ENCODE data around the gene SF3A2. TPM values are rescaled to one million over a fixed set of nuclear protein-coding genes. Genes with fewer than 3 reads are reported as not detected.

The SF3A2 gene
- total RNA-seq, 2 donors from 2014 or later, result 15.5 to 30.1 TPM

DNA sequence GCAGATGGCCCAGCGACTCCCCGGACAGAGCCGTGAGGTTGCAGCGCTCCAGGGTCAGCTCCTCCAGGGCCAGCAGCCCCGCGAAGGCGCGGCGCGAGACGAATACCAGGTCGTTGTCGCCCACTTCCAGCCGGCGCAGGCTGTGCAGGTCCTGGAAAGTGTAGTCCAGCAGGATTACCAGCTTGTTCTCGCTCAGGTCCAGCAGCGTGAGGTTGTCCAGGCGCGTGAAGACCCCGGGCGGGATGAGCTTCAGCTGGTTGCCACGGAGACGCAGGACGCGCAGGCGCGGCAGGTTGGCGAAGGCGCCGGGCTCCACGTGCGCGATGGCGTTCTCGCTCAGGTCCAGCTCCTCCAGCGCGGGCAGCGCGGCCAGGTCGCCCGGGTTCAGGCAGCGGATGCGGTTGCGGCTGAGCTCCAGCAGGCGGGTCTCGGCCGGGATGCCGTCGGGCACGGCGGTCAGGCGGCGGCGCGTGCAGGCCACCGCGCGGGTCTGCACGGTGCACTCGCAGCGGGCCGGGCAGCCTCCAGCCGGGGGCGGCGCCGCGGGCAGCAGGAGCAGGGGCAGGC is 54.6 kb downstream of the SF3A2 start:
- peaks cover 5 to 39% of the 10 kb centered on the region in 2 donors for H3K27me3 ChIP-seq
- no peak overlapping the region for H3K4me3 ChIP-seq
- H3K9me3 ChIP-seq, result no peaks in the 10 kb centered on the region
- intact Hi-C loops (cut with DNase I), result no loop called here
- peaks cover 26% of the 10 kb centered on the region for H3K4me1 ChIP-seq
- 14% methylated on average over 61 of the region's 67 CpGs; no CpG with 5 or more reads in 1 of the 2 donors for WGBS, 2 donors
- no peaks in the 10 kb centered on the region for H3K36me3 ChIP-seq (replicated peaks in 1 of 2; ENCODE audit: insufficient read depth in 1 of 2, low read depth in 2 of 2)
- no peak overlapping the region for H3K27ac ChIP-seq
- TF ChIP-seq CTCF (IDR thresholded peaks at IDR 0.05) (no peak), POLR2A (IDR thresholded peaks at IDR 0.05) (no peak)
- no peak for DNase-seq
- ATAC-seq, result no peak

GRCh38 chr19:2294687-2295335 is 58.2 kb downstream of the SF3A2 start:
- TF ChIP-seq CTCF (IDR thresholded peaks at IDR 0.05) (no peak), POLR2A (IDR thresholded peaks at IDR 0.05) (no peak)
- H3K9me3 ChIP-seq, result no peaks in the 10 kb centered on the region
- H3K4me1 ChIP-seq, result peaks cover 20% of the 10 kb centered on the region
- ATAC-seq (peak; percentile 15), DNase-seq (no peak)
- H3K36me3 ChIP-seq (replicated peaks in 1 of 2; ENCODE audit: insufficient read depth in 1 of 2, low read depth in 2 of 2), result no peaks in the 10 kb centered on the region
- H3K4me3 ChIP-seq, result no peak overlapping the region
- H3K27ac ChIP-seq, result no peak overlapping the region
- H3K27me3 ChIP-seq, result peaks cover 5 to 26% of the 10 kb centered on the region in 2 donors
- intact Hi-C loops (cut with DNase I), result no loop called here
- WGBS, 2 donors, result 37% methylated on average over 18 to 26 of the region's 26 CpGs

DNA sequence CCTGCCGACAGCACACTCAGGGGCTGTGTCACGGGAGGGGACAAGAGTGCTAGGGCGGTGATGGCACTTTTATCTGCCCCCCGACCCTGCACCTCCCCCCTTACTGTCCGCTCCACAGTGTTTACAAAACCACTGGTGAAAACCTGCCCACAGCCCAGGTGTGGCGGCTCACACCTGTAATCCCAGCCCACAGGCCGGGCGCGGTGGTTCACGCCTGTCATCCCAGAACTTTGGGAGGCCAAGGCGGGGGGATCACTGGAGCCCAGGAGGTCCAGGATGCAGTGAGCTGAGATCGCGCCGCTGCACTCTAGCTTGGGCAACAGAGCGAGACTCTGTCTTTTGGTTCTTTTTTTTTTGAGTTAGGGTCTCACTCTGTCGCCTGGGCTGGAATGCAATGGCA is 59.5 kb downstream of the SF3A2 start:
- intact Hi-C loops (cut with DNase I), result no loop called here
- TF ChIP-seq CTCF (IDR thresholded peaks at IDR 0.05) (no peak), POLR2A (IDR thresholded peaks at IDR 0.05) (no peak)
- WGBS, 2 donors, result 78 to 84% methylated on average over 8 to 16 of the region's 16 CpGs
- Histone ChIP-seq H3K9me3 (no peaks in the 10 kb centered on the region), H3K36me3 (replicated peaks in 1 of 2; ENCODE audit: insufficient read depth in 1 of 2, low read depth in 2 of 2) (no peaks in the 10 kb centered on the region), H3K4me3 (no peak overlapping the region), H3K4me1 (peaks cover 7% of the 10 kb centered on the region), H3K27me3 (peaks cover 4 to 14% of the 10 kb centered on the region in 2 donors), H3K27ac (no peak overlapping the region)
- DNase-seq, result no peak
- ATAC-seq, result no peak

MicroRNAs within 50 kb of the gene (microRNA counts, 767-probe panel; counts per million panel counts)
- 0 to 736 counts per million in 2 donors for microRNA hsa-miR-1227

Small RNA genes within 50 kb of the gene (microRNA-seq; reads per million reads assigned to microRNA genes)
- 1.4 to 3.1 reads per million in 2 donors for gene MIR1227 (ENCODE audit: borderline number of aligned reads in 2 of 2, borderline replicate concordance in 2 of 2)
- gene MIR4321 (ENCODE audit: borderline number of aligned reads in 2 of 2, borderline replicate concordance in 2 of 2), result 0 reads per million in 2 donors

Small RNA genes within 50 kb of the gene (small RNA-seq; reads per million reads assigned to genes)
- not detected for gene MIR1227

Other genes starting within 250 kb of the SF3A2 start
- gene BTBD2, start 221.1 kb upstream of the SF3A2 start, total RNA-seq, result 10 to 100 TPM; 42.3 to 44.8 TPM
- gene MKNK2, start 185.6 kb upstream of the SF3A2 start, total RNA-seq, result 100 to 1,000 TPM; 180 to 273 TPM
- gene MOB3A, start 140.5 kb upstream of the SF3A2 start, total RNA-seq, result 10 to 100 TPM; 11.7 to 22.1 TPM
- gene IZUMO4, start 139.9 kb upstream of the SF3A2 start, total RNA-seq, result 1 to 10 TPM; 3.4 to 4.0 TPM
- 100 to 1,000 TPM in 1 of 2 donors, 10 to 100 TPM in 1; 77.0 to 124 TPM for gene AP3D1, start 85.3 kb upstream of the SF3A2 start, total RNA-seq
- gene DOT1L, start 72.9 kb upstream of the SF3A2 start, total RNA-seq, result 10 to 100 TPM; 10.1 to 44.5 TPM
- 10 to 100 TPM; 47.5 to 89.0 TPM for gene PLEKHJ1, start 495 bp upstream of the SF3A2 start, total RNA-seq
- gene AMH, start 12.5 kb downstream of the SF3A2 start, total RNA-seq, result 10 to 100 TPM in 1 of 2 donors, under 1 TPM in 1; 0.99 to 11.7 TPM
- gene JSRP1, start 19.6 kb downstream of the SF3A2 start, total RNA-seq, result not detected
- gene PEAK3, start 45.4 kb downstream of the SF3A2 start, total RNA-seq, result under 1 TPM; 0.66 to 0.78 TPM
- gene LINGO3, start 71.3 kb downstream of the SF3A2 start, total RNA-seq, result not detected
- gene LSM7, start 91.8 kb downstream of the SF3A2 start, total RNA-seq, result 10 to 100 TPM; 45.7 to 69.9 TPM
- 100 to 1,000 TPM in 1 of 2 donors, 10 to 100 TPM in 1; 75.8 to 202 TPM for gene SPPL2B, start 91.9 kb downstream of the SF3A2 start, total RNA-seq
- not detected for gene TMPRSS9, start 123.4 kb downstream of the SF3A2 start, total RNA-seq
- 10 to 100 TPM; 16.3 to 36.6 TPM for gene TIMM13, start 190.8 kb downstream of the SF3A2 start, total RNA-seq
- 10 to 100 TPM; 11.7 to 30.0 TPM for gene LMNB2, start 220.1 kb downstream of the SF3A2 start, total RNA-seq
- 10 to 100 TPM; 68.0 to 84.7 TPM for gene GADD45B, start 239.3 kb downstream of the SF3A2 start, total RNA-seq